Parathyroid adenoma (tissue), 2 donors: ENCODE measurements around the gene FBXL17.
"Not testable (repeated sequence)": the region's sequence is repeated elsewhere in the genome, so short reads cannot be mapped to it uniquely, and the experiment has no call there.

Experiments
- H2AFZ ChIP-seq: fragments of 300-600 bp; sonication (generic); one replicate; pipeline ENCODE4 v1.7.0; 2017; ENCODE audit warnings: antibody characterized with exemption, mild to moderate bottlenecking
- H3K27ac ChIP-seq: fragments of 300-600 bp; sonication (generic); one replicate; pipeline ENCODE4 v1.7.0; 2017
- H3K27me3 ChIP-seq: fragments of 300-600 bp; sonication (generic); one replicate; pipeline ENCODE4 v1.7.0; 2017; ENCODE audit warnings: low read length; ENCODE audit not compliant: control insufficient read depth, insufficient read depth
- H3K36me3 ChIP-seq: fragments of 300-600 bp; sonication (generic); one replicate; pipeline ENCODE4 v1.7.0; 2017; ENCODE audit warnings: low read length; ENCODE audit not compliant: control insufficient read depth, insufficient read depth
- H3K4me1 ChIP-seq: fragments of 300-600 bp; sonication (generic); one replicate; pipeline ENCODE4 v1.7.0; 2017; ENCODE audit warnings: control low read depth
- H3K4me2 ChIP-seq: fragments of 300-600 bp; sonication (generic); one replicate; pipeline ENCODE4 v1.7.0; 2017; ENCODE audit warnings: low read length
- H3K4me3 ChIP-seq: fragments of 300-600 bp; sonication (generic); one replicate; pipeline ENCODE4 v1.7.0; 2017; ENCODE audit warnings: low read depth, low read length
- H3K79me2 ChIP-seq: fragments of 300-600 bp; sonication (generic); one replicate; pipeline ENCODE4 v1.7.0; 2017; ENCODE audit warnings: control low read depth
- H3K9ac ChIP-seq: fragments of 300-600 bp; sonication (generic); one replicate; pipeline ENCODE4 v1.7.0; 2017; ENCODE audit warnings: mild to moderate bottlenecking
- H3K9me3 ChIP-seq: fragments of 300-600 bp; sonication (generic); one replicate; pipeline ENCODE4 v1.7.0; 2017; ENCODE audit warnings: low read length; ENCODE audit not compliant: control insufficient read depth
- TF ChIP-seq, protein P1 (sequence below): fragments of 300-600 bp; sonication (generic); IDR thresholded peaks from one replicate; pipeline ENCODE4 v1.7.0; 2017; ENCODE audit warnings: antibody characterized with exemption, mild to moderate bottlenecking
- donor health status: primary hyperparathyroidism.

FBXL17 gene

DNA sequence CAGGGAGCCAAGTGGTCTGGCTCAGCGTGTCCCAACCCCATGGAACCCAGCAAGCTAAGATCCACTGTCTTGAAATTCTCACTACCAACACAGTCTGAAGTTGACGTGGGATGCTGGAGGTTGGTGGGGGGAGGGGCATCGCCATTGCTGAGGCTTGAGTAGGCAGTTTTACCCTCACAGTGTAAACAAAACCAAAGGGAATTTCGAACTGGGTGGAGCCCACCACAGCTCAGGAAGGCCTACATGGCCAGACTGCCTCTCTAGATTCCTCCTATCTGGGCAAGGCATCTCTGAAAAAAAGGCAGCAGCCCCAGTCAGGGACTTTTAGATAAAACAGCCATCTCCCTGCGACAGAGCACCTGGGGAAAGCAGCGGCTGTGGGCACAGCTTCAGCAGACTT is 17.1 kb upstream of the FBXL17 start:
- H3K27me3 ChIP-seq, result no peaks in the 10 kb centered on the region
- no peak overlapping the region for H3K27ac ChIP-seq
- no peak overlapping the region for H3K4me2 ChIP-seq
- no peaks in the 10 kb centered on the region for H3K79me2 ChIP-seq
- H3K4me1 ChIP-seq, result no peaks in the 10 kb centered on the region
- no peak overlapping the region for H2AFZ ChIP-seq
- no peak overlapping the region for H3K4me3 ChIP-seq
- H3K9ac ChIP-seq, result no peak overlapping the region
- TF ChIP-seq, protein P1, sequence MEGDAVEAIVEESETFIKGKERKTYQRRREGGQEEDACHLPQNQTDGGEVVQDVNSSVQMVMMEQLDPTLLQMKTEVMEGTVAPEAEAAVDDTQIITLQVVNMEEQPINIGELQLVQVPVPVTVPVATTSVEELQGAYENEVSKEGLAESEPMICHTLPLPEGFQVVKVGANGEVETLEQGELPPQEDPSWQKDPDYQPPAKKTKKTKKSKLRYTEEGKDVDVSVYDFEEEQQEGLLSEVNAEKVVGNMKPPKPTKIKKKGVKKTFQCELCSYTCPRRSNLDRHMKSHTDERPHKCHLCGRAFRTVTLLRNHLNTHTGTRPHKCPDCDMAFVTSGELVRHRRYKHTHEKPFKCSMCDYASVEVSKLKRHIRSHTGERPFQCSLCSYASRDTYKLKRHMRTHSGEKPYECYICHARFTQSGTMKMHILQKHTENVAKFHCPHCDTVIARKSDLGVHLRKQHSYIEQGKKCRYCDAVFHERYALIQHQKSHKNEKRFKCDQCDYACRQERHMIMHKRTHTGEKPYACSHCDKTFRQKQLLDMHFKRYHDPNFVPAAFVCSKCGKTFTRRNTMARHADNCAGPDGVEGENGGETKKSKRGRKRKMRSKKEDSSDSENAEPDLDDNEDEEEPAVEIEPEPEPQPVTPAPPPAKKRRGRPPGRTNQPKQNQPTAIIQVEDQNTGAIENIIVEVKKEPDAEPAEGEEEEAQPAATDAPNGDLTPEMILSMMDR, result no peak
- H3K9me3 ChIP-seq, result no peaks in the 10 kb centered on the region
- no peaks in the 10 kb centered on the region for H3K36me3 ChIP-seq

DNA sequence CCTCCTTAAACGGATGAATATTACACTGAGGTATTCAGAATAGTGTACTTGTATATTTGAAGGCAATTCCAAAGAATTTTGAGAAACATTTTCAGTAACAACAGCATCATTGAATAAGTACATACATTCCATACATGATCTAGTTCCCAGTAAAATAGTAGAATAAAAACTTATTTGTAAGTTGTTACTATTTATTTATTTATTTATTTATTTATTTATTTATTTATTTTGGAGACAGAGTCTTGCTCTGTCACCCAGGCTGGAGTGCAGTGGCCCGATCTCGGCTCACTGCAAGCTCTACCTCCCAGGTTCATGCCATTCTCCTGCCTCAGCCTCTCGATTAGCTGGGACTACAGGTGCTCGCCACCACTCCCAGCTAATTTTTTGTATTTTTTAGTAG is 14.9 kb upstream of the FBXL17 start:
- not testable (repeated sequence) for H3K4me2 ChIP-seq, H3K27me3 ChIP-seq, H3K36me3 ChIP-seq, H3K9me3 ChIP-seq, H3K9ac ChIP-seq, H3K27ac ChIP-seq, H3K4me1 ChIP-seq, H3K4me3 ChIP-seq, H3K79me2 ChIP-seq, H2AFZ ChIP-seq

DNA sequence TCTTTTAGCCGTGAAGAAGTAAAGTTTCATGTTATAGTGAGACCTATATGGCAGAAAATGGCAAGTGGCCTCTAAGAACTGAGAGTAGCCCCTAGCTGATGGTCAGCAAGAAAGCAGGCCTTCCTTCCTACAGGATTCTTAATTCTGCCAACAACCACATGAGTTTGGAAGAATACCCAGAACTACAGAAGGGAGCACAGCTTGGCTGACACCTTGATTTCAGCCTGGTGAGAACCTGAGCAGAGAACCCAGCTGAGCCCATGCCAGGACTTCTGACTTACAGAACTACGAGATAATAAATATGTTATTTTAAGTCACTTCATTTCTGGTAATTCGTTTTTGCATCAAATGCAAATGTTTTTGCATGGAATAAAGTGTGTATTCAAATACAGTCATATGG is 5.9 kb upstream of the FBXL17 start:
- no peak overlapping the region for H3K9ac ChIP-seq
- TF ChIP-seq, protein P1, result no peak
- H3K4me1 ChIP-seq, result peaks cover 6% of the 10 kb centered on the region
- no peaks in the 10 kb centered on the region for H3K79me2 ChIP-seq
- no peak overlapping the region for H2AFZ ChIP-seq
- H3K9me3 ChIP-seq, result no peaks in the 10 kb centered on the region
- H3K27ac ChIP-seq, result no peak overlapping the region
- no peaks in the 10 kb centered on the region for H3K36me3 ChIP-seq
- no peak overlapping the region for H3K4me2 ChIP-seq
- no peaks in the 10 kb centered on the region for H3K27me3 ChIP-seq
- H3K4me3 ChIP-seq, result no peak overlapping the region

DNA sequence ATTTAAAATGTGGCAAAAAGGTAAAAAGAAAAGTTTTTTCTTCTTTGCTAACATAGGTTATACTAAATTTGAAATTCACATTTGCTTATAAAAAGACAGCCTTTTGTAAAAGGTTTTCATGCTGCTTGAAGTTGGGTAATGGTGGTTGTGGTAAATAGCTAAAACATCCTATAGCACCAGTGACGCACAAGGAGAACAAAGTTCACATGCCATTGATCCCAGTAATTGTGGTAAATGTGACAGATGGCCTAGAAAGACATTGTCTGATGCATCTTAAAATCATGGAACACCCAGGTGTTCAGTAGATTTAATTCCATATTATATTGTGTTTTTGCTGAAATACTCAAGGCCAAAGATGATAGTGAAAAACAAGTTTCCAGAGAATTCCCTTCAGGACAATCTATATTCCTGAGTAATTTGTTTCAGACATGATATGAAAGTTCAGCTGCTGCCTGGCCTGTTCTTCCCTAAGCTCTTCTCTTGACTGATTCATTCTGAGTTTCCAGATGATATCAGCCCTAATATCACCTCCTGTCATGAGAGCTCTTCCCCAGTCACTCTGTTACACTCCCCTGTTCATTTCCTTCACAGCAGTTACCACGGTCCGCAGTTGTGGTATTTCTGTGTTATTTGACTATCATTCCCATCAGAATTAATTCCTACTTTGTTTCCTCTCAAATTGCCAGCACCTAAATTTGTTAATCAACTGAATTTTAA is 4.6 kb upstream of the FBXL17 start:
- no peaks in the 10 kb centered on the region for H3K9me3 ChIP-seq

DNA sequence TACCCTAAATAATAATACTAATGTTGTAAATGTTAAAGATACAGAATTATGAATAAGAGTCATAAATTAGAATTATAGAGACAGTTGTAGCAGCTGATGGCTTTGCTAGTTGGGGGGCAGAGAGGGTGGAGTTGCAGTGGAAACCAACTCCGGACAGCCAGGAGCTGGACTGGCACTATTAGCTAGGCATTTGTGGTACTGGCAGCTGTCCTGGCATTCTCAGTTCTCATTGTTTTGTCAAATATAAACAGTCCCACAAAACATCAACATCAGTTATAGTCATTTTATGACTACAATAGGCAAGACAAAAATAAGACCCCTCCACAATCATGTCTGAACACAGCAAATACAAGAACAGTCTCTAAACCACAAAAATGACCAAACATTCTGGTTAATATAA is 2.8 kb upstream of the FBXL17 start:
- Histone ChIP-seq H3K27me3 (no peaks in the 10 kb centered on the region), H3K4me1 (peaks cover 6% of the 10 kb centered on the region), H3K4me3 (no peak overlapping the region), H2AFZ (no peak overlapping the region), H3K27ac (no peak overlapping the region), H3K9ac (no peak overlapping the region), H3K9me3 (no peaks in the 10 kb centered on the region), H3K4me2 (no peak overlapping the region), H3K36me3 (no peaks in the 10 kb centered on the region), H3K79me2 (peaks cover 2% of the 10 kb centered on the region)
- TF ChIP-seq, protein P1, result no peak

More for the DNA sequence above, 4.6 kb upstream of the FBXL17 start:
- Histone ChIP-seq H3K27me3 (no peaks in the 10 kb centered on the region), H3K4me3 (no peak overlapping the region), H3K4me2 (no peak overlapping the region), H3K4me1 (peaks cover 6% of the 10 kb centered on the region), H3K36me3 (no peaks in the 10 kb centered on the region), H3K79me2 (no peaks in the 10 kb centered on the region), H3K9ac (no peak overlapping the region), H2AFZ (no peak overlapping the region), H3K27ac (no peak overlapping the region)
- TF ChIP-seq, protein P1, result no peak
